22Rv1 (cell line): Measurements from ENCODE around the gene SIX5.

Experiments used
- H3K27ac ChIP-seq: fragments of 450-650 bp; 2 replicates; pipeline ENCODE4 v1.5.1; 2017
- ZFX ChIP-seq: fragments of 450-650 bp; IDR thresholded peaks from 2 replicates; pipeline ENCODE4 v1.6.1; 2017; ENCODE audit warnings: antibody characterized with exemption, borderline replicate concordance
- TF ChIP-seq, protein P1 (sequence below): fragments of 450-650 bp; IDR thresholded peaks from 2 replicates; pipeline ENCODE4 v1.5.1; 2017; ENCODE audit warnings: mild to moderate bottlenecking

The SIX5 gene

DNA sequence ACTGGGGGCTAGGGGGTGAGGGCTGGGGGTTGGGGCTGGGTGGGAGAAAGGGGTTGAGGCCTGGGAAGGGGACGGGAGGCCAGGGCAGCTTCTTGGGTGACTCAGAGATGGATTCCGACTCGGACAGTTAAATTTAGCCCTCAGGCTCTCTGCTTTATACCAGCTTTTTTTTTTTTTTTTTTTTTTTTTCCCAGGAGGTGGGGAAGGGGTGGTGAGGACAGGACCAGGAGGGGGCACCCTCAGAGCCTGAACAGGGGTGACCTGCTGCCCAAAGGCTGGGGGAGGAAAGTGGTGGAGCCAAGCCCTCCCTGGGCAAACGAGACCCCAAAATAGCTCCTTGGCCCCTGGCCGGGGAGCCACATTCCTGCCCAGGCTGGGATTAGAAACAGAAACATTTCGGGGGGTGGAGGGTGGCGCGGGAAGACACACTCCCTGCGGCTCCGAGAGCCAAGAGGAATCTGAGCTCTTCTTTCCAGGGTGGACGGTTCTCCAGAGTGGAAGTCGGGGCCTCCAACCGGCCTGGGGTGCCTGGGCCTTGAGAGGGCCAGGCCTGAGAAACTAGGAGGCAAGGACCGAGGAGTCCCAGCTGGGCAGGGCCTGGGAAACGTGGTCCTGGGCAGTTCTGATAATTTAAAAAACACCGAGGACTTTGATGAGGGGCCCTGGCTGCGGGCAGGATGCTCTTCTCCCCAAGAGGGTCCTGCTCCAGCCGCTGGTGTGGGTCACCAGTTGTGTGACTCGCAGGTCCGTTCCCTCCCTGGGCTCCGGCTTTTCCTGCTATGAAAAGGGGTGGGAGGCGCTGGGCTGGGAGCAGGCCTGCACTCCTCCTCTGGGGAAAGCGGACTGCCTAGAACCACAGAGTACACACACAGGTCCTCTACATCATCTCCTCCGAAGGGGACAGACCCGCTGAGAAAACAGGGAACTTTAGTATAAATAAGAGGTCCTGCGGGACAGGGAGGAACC lies 14.1 kb upstream of the SIX5 start:
- 0 out of 2 replicates have a peak overlapping the region, but pooled peaks have one; percentile 7 for H3K27ac ChIP-seq
- TF ChIP-seq, protein P1, sequence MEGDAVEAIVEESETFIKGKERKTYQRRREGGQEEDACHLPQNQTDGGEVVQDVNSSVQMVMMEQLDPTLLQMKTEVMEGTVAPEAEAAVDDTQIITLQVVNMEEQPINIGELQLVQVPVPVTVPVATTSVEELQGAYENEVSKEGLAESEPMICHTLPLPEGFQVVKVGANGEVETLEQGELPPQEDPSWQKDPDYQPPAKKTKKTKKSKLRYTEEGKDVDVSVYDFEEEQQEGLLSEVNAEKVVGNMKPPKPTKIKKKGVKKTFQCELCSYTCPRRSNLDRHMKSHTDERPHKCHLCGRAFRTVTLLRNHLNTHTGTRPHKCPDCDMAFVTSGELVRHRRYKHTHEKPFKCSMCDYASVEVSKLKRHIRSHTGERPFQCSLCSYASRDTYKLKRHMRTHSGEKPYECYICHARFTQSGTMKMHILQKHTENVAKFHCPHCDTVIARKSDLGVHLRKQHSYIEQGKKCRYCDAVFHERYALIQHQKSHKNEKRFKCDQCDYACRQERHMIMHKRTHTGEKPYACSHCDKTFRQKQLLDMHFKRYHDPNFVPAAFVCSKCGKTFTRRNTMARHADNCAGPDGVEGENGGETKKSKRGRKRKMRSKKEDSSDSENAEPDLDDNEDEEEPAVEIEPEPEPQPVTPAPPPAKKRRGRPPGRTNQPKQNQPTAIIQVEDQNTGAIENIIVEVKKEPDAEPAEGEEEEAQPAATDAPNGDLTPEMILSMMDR = no peak
- TF ChIP-seq ZFX = no peak

DNA sequence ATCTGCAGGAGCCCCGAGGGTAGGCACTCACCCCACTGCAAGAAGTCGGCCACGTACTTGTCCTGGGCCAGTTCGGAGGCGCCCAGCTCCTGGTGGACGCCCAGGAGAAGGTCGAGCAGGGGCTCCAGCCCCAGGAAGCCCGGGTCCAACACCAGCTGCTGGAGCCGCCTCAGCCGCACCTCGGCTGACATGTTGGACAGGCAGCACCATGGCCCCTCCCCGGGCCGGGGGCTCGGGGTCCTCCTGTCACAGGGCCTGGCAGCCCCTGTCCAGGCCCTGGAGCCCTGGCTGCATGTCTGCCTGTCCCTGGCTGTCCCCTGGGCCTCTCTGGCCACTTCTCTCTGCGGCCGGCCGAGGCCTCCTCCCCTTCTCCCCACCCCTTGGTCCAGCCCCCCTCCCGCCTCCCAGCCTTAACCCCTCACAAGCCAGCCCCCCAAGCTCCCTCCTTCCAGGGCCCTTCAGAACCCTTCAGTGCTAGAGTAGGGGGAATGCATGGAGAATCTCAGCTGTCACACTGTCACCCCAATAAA lies 13.2 kb upstream of the SIX5 start, which contains the start of gene DMPK:
DMPK (minus strand) TSS at position 329 of the 530 bp plus-strand sequence; CDS start at position 191, 138 bp downstream.
- H3K27ac ChIP-seq = peak within 1 kb of the TSS; percentile 41; the same call in 1 of the 2 replicates
- TF ChIP-seq, protein P1 = no peak
- no peak for TF ChIP-seq ZFX

DNA sequence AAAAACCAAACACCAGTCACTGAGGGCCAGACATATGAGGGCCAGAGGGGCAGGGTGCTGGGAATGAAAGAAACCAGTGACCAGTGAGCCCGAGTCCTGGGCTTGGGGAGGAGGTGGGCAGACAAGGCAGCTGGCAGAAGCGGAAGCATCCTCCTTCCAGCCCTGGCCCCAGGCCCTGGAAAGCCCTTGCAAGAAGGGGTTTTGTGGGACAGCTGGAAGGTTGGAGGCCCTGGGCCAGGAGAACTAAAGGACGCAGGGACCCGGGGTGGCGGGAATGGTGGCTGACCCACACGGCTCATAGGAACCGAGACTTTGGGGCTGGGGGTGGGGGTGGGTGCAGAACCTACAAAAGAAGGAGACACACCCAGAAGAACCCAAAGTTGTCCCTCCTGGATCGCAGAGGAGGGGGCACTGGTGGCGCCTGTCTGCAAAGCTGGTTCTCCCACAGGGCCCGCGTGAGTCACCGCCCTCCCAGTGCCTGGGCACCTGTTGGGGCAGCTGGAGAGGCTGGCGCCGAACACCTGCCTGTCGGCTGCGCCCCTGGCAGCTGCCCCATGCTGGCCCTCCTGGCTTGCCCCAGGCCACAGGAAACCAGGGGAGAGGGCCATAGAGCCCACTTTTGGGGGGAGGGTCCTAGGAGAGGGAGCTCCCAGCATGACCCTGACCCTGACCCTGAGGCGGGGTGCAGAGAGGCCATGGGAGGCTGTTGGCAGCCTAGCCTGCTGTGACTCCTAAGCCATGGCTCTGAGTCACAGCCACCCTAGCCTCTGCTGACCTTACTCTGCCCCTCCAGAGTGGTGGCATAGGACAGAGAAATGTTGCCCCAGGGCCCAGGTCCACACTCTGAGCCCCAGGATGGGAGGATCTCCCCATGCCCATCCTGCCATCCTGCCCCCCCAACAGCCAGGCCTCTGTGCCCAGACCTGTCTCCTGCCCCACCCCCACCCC lies 12.4 kb upstream of the SIX5 start:
- peak overlapping the region; percentile 41; the same call in 1 of the 2 replicates for H3K27ac ChIP-seq
- no peak for TF ChIP-seq ZFX
- TF ChIP-seq, protein P1 = no peak

DNA sequence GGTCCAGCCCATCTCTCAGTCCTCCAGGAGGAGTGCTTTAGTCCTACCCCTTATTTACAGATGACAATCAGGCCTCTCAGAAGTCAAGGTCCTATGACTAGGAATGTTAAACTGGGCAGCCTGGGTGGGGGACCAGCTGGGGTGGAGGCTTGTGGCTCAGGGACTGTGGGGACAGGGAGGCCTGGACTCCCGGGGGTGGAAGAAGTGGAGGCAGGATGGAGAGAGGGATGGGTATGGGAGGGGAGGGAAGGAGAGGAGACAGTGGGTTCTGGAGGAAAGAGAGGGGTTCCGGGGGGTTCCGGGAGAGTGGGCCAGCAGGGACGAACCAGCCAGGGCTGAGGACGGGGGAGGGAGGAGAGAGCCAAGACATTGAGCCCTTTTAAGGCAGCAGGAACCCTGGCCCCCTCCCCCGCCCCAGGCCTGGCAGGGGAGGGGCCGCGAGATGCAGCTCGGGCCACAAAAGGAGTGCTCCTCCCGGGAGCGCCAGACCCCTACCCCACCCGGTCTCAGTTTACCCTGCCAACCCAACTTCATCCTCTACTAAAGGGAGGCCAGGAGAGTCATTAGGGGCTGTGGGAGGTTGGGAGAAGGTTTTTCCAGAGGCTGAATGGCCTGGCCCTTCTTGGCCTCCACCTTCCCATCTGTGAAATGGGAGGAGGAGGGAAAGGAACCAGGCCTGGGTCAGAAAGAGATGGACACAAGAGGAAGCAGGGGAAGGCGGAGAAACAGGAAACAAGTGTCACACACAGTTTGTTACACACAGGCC lies 11.6 kb upstream of the SIX5 start:
- peak overlapping the region; percentile 41; the same call in 1 of the 2 replicates for H3K27ac ChIP-seq
- no peak for TF ChIP-seq ZFX
- TF ChIP-seq, protein P1 = no peak

DNA sequence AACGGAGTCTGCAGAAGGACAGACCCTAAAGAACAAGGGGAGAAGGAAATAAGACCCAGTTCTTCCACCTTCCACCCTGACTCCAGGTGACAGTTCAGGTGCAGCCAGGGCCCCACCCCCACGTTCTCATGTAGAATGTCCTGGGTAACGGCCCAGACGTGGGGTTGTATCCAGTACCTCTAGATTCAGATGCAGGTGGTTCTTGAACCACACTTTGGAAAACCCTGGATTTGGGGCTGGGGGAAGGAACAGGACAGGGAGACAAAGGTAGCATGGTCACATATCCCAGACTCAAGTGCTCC lies 11.0 kb upstream of the SIX5 start:
- TF ChIP-seq ZFX = no peak
- TF ChIP-seq, protein P1 = no peak
- no peak overlapping the region; the same call in 1 of the 2 replicates for H3K27ac ChIP-seq
